MCF 10A (cell line): ENCODE data around the gene VAMP8. TPM values are rescaled to one million over a fixed set of nuclear protein-coding genes. Genes with fewer than 3 reads are reported as not detected.

Experiments
- Bru-seq: library from RNA; stranded (reverse); fragments of 400-500 nt; gene quantifications from one replicate; lab custom pipeline; 2021; lab: Mats Ljungman, UMichigan
- BruChase-seq, 2 experiments: library from RNA; stranded (reverse); fragments of 400-500 nt; gene quantifications; one replicate each; lab custom pipeline; 2021; lab: Mats Ljungman, UMichigan
- BruUV-seq: library from RNA; stranded (reverse); fragments of 400-500 nt; replicated peaks from 2 replicates; lab custom pipeline; 2021; lab: Mats Ljungman, UMichigan
- CTCF ChIA-PET: fragments of 300-600 bp; sonication (Branson Sonifier 250); formaldehyde crosslinking; extraction: SDS; loops from one replicate; lab custom pipeline; 2021; ENCODE audit warnings: antibody characterized with exemption, inconsistent platforms; lab: Yijun Ruan, JAX
- POLR2A ChIA-PET: fragments of 300-600, 350-650 bp; sonication (Branson Sonifier 250); formaldehyde crosslinking; extraction: SDS; loops from one replicate; lab custom pipeline; 2020; ENCODE audit warnings: antibody characterized with exemption, inconsistent platforms; lab: Yijun Ruan, JAX
- DNase-seq: peaks from one replicate; pipeline ENCODE4 v3.0.0-alpha.2; 2018; ENCODE audit not compliant: unreplicated experiment
- H3K27ac Mint-ChIP-seq: one replicate; pipeline ENCODE4 v1.8.0; 2022; ENCODE audit warnings: mild to moderate bottlenecking, low read depth, mixed read lengths; ENCODE audit not compliant: unreplicated experiment
- H3K27me3 Mint-ChIP-seq: one replicate; pipeline ENCODE4 v1.8.0; 2022; ENCODE audit warnings: mixed read lengths; ENCODE audit not compliant: insufficient read depth, unreplicated experiment
- H3K36me3 Mint-ChIP-seq: one replicate; pipeline ENCODE4 v1.8.0; 2022; ENCODE audit warnings: mild to moderate bottlenecking, moderate library complexity, mixed read lengths; ENCODE audit not compliant: insufficient read depth, unreplicated experiment
- H3K4me1 Mint-ChIP-seq: one replicate; pipeline ENCODE4 v1.8.0; 2022; ENCODE audit warnings: mixed read lengths; ENCODE audit not compliant: insufficient read depth, unreplicated experiment
- H3K4me3 Mint-ChIP-seq: one replicate; pipeline ENCODE4 v1.8.0; 2022; ENCODE audit warnings: mild to moderate bottlenecking, moderate library complexity, mixed read lengths; ENCODE audit not compliant: unreplicated experiment
- H3K9me3 Mint-ChIP-seq: one replicate; pipeline ENCODE4 v1.8.0; 2022; ENCODE audit warnings: mixed read lengths; ENCODE audit not compliant: unreplicated experiment
- intact Hi-C: fragments of 100-400 bp; cut with micrococcal nuclease; formaldehyde crosslinking; loops from 2 replicates; pipeline ENCODE4 v1.14.1; 2022
- long read RNA-seq: library from polyadenylated mRNA; stranded (forward); transcript quantifications from one replicate; pipeline ENCODE4 v2.0.0, GENCODE V29; 2022
- total RNA-seq: library from RNA; stranded (reverse); gene quantifications from 2 replicates; pipeline ENCODE4 v1.2.3, GENCODE V29; 2022
- TF ChIP-seq, protein P1 (sequence below): fragments of 200-600 bp; IDR thresholded peaks from one replicate; pipeline ENCODE4 v1.8.0; 2022; ENCODE audit warnings: antibody characterized with exemption, mild to moderate bottlenecking; ENCODE audit not compliant: unreplicated experiment

Gene VAMP8
- total RNA-seq (49.9 and 56.0 TPM in 2 replicates), Bru-seq, nascent RNA (percentile 46 among the genes with signal in this experiment), BruChase-seq, experiment 1, labeled RNA remaining after a 6-hour chase (percentile 61 among the genes with signal in this experiment), BruChase-seq, experiment 2, labeled RNA remaining after a 2-hour chase (percentile 48 among the genes with signal in this experiment)
- long read RNA-seq, transcript VAMP8-201 (3 exons, 774 nt), result major isoform, 67 of 80 reads
- long read RNA-seq, partial matches to known transcripts, result 3 of 80 reads
- long read RNA-seq, other reads (novel, unspliced or antisense), result 9 of 80 reads

DNA sequence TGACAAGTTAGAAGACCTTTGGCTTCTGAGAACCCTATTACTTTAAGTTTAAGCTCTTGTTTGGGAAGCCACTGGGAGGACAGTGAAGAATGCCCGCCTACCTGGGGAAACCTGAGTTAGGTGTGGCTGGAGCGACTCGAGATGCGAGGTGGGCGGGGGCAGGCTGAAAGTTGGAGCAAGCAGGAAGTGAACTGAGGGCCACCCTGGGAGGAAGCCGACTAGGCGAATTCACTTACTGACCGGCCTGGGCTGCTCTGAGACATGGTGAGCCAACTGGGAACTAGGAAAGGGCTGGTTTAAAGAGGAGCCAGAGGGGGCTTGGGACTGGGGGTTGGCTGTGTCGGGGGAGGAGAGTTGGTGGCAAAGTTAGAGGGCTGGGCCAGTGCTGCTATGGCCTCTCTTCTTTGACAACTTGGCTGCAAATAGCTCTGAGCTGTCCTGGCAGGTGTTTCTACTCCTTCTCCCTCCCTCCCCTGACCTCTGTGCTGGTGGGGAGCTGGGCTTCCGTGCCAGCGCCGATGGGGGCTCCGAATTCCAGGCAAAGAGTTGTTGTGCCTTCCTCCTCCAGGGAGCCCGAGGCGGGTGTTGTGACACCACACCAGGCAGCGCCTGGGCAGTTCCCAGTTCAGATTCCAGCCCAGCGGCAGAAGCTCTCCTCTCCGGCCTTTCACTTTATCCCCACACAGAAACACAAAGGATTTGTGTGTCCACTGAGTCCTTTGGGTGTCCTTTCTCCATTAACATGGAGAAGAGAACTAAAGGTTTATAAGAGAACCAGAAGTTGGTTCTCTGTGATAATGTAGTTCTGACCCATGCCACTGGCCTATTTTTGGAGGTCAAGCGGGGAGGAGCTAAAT, at the start of gene VAMP8:
VAMP8 (plus strand) TSS at position 201 of the 857 bp plus-strand sequence; CDS start at position 262, 61 bp downstream.
- Mint-ChIP-seq H3K4me3 (peak within 1 kb of the TSS; percentile 79), H3K9me3 (no peaks in the 10 kb centered on the region), H3K27me3 (no peaks in the 10 kb centered on the region), H3K36me3 (peaks cover 27% of the 10 kb centered on the region), H3K4me1 (peaks cover 11% of the 10 kb centered on the region), H3K27ac (peak within 1 kb of the TSS; percentile 94)
- DNase-seq, result peak; percentile 80
- BruUV-seq, result TSS peak; percentile 40
- ChIA-PET POLR2A (interaction anchor here (0.5 to 5.4 kb wide), 42 partner anchors 9 to 281 kb away, joined by 3 to 113 read pairs (median 6); partner anchors contain the start of genes C2orf68, GGCX, MAT2A and RNF181), CTCF (interaction anchor here (0.6 to 1.3 kb wide), 11 partner anchors 11 to 224 kb away, joined by 3 to 6 read pairs (median 4); no protein-coding TSS in a partner anchor)
- intact Hi-C loops, result no loop called here
- TF ChIP-seq, protein P1, sequence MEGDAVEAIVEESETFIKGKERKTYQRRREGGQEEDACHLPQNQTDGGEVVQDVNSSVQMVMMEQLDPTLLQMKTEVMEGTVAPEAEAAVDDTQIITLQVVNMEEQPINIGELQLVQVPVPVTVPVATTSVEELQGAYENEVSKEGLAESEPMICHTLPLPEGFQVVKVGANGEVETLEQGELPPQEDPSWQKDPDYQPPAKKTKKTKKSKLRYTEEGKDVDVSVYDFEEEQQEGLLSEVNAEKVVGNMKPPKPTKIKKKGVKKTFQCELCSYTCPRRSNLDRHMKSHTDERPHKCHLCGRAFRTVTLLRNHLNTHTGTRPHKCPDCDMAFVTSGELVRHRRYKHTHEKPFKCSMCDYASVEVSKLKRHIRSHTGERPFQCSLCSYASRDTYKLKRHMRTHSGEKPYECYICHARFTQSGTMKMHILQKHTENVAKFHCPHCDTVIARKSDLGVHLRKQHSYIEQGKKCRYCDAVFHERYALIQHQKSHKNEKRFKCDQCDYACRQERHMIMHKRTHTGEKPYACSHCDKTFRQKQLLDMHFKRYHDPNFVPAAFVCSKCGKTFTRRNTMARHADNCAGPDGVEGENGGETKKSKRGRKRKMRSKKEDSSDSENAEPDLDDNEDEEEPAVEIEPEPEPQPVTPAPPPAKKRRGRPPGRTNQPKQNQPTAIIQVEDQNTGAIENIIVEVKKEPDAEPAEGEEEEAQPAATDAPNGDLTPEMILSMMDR, result no peak

DNA sequence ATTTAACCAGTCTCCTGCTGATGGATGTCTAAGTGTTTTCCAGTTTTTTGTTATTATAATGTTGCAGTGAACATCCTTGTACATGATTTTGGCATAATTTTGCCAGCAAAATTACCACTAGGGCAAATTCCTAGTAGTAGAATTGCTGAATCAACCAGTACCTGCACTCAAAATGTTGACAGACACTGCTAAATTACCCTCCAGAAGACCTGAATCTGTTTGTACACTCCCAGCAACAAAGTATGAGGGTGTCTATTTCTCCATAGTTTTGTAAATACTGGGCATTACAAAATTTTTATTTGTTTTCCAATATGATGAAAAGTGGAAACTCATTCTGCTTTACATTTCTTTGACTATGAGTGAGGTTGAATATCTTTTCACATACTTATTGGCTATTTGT, 49.6 kb upstream of the VAMP8 start:
- ChIA-PET CTCF (no interaction called here), POLR2A (interaction anchor here (2.9 kb wide), 1 partner anchor 11 kb away, joined by 9 read pairs; the partner anchor contains the start of gene MAT2A)
- Mint-ChIP-seq H3K9me3 (no peaks in the 10 kb centered on the region), H3K36me3 (no peaks in the 10 kb centered on the region), H3K27ac (no peak overlapping the region), H3K27me3 (no peaks in the 10 kb centered on the region), H3K4me1 (no peaks in the 10 kb centered on the region), H3K4me3 (no peak overlapping the region)
- TF ChIP-seq, protein P1, result no peak
- no TSS peak for BruUV-seq
- intact Hi-C loops, result no loop called here
- no peak for DNase-seq

DNA sequence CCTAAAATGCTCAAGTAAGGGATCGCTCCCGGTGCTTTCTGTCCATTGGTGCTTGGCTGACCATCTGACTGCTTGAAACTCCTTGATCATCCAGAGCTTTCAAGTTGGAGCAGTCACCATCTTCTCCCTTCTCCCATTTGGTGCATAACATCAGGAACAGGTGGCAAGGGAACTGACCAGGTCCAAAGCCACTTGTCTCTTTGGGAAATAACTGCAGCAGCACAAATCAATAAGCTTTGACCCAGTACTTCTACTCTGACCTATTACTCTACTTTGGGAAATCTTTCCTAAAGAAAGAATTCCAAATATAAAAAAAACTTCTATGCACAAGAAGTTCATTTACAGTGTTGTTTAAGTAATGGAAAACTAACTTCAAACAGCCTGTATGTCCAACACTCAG, 49.0 kb upstream of the VAMP8 start:
- H3K4me1 Mint-ChIP-seq, result no peaks in the 10 kb centered on the region
- H3K27me3 Mint-ChIP-seq, result no peaks in the 10 kb centered on the region
- H3K27ac Mint-ChIP-seq, result no peak overlapping the region
- intact Hi-C loops, result no loop called here
- H3K36me3 Mint-ChIP-seq, result no peaks in the 10 kb centered on the region
- POLR2A ChIA-PET, result interaction anchor here (1.6 to 2.9 kb wide), 2 partner anchors 10 to 20 kb away, joined by 4 to 9 read pairs; partner anchors contain the start of gene MAT2A
- no peaks in the 10 kb centered on the region for H3K9me3 Mint-ChIP-seq
- DNase-seq, result no peak
- CTCF ChIA-PET, result no interaction called here
- no peak overlapping the region for H3K4me3 Mint-ChIP-seq
- TF ChIP-seq, protein P1, result no peak
- BruUV-seq, result no TSS peak
